Myometrial cell (primary cell): ENCODE results near the gene MBNL1. TPM values are rescaled to one million over a fixed set of nuclear protein-coding genes. Genes with fewer than 3 reads are reported as not detected.

Source experiments
- total RNA-seq: library from RNA; depleted of rRNA; stranded (reverse); fragments of >200 nt; gene quantifications from 2 replicates; pipeline ENCODE4 v1.2.3, GENCODE V29; 2015

The MBNL1 gene
- 173 and 250 TPM in 2 replicates for total RNA-seq

DNA sequence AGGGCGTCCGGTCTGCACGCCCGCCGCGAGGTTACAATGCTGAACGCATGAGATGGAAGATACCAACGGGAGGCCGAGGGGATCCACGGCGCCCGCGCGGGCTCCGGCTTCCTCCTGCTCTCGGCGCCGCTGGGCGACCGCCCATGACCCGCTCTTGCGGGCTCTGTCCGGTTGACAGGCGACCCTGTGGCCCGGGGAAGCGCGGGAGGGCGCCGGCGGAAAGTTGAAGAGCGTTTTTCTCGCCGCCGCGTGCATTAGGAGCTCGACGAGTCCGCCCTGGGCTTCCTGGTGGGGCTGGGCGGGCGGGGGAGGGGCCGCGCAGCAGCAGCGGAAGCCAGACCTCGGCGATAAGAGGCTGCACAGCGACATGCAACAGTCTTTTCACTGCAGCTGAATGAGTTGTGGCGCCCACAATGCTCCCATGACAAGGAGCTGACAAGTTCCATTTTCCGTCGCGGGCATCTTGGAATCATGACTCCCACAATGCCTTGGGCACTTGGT, at the start of gene MBNL1:
Gene MBNL1, plus strand, starts transcription at position 375 of the 501 bp plus-strand sequence. CDS start 31,265 bp downstream, outside the sequence.

